OCI-M2 (cell line): ENCODE measurements around the gene FXN.
"Not testable (repeated sequence)": the region's sequence is repeated elsewhere in the genome, so short reads cannot be mapped to it uniquely, and the experiment has no call there.

ENCODE experiments used
- DNase-seq: peaks from one replicate; lab custom pipeline; 2025; ENCODE audit not compliant: unreplicated experiment; lab: John Stamatoyannopoulos, UW

Gene FXN

DNA sequence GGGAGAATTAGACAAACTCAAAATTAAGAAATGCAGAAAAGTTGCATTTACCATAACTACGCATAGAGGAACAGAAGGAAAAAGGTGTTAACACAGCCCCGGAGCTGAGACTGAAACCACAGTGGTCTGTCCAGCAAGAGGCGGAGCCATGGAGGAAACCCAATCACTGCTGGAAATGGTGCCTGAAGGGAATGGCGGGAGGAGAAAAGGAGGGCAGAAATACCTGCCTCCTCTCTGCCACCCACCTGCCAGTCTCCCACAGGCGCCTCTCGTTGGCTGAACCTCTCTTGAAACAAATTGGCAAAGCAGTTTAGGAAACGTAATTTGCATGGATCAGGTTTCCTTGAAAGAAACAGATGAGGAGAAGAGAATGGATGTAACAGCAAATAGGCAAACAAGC lies 11.9 kb upstream of the FXN start:
- no peak for DNase-seq

- peak; percentile 37 for DNase-seq
Measured at GRCh38 chr9:69027355-69028097, 8.0 kb upstream of the FXN start.

GRCh38 chr9:69028754-69029153 lies 6.8 kb upstream of the FXN start:
- DNase-seq: no peak

- DNase-seq: no peak
Measured at GRCh38 chr9:69029535-69029934, 6.0 kb upstream of the FXN start.

DNA sequence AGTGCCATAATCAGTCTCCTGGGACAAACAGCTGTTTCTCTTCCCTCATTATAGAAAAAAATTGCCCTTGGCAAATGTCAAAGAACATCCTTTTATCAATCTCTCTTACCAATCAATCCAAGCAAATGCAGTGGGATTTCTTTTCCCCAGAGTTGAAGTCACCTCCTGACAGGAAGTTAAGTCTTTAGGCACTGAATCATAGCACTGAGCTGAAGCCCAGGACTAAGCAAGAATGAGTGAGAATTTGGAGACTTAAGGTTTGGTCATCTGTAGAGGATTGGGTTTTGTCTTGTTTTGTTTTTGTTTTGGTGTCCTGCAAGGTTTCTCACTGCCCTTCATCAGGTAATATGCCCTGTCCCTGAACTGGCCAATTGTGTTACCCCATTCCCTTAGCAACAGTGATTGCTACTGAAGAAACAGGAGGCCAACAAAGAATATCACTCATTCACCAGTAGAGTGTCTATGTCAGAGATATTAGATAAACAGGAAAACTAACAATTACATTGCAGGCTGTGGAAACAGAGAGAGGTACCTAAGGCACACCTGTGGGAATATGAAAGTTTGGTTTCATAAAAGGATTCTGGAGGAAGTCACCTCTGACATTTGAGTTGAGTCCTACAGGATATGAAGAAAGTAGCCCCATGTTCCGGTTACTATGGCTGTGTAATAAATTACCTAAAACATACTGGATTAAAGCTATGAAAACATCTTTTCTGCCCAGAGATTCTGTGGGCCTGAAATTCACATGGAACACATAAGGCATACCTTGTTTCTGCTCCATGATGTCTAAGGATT lies 4.5 kb upstream of the FXN start:
- DNase-seq: no peak

DNA sequence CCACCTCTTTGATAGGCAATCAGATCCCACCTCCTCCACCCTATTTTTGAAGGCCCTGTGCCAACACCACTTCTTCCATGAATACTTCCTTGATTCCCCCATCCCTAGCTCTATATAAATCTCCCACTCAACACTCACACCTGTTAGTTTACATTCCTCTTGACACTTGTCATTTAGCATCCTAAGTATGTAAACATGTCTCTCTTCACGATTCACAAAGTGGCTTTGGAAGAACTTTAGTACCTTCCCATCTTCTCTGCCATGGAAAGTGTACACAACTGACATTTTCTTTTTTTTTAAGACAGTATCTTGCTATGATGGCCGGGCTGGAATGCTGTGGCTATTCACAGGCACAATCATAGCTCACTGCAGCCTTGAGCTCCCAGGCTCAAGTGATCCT lies 1.5 kb upstream of the FXN start:
- no peak for DNase-seq

- no peak for DNase-seq
Measured at GRCh38 chr9:69036309-69036708, 757 bp downstream of the FXN start.

DNA sequence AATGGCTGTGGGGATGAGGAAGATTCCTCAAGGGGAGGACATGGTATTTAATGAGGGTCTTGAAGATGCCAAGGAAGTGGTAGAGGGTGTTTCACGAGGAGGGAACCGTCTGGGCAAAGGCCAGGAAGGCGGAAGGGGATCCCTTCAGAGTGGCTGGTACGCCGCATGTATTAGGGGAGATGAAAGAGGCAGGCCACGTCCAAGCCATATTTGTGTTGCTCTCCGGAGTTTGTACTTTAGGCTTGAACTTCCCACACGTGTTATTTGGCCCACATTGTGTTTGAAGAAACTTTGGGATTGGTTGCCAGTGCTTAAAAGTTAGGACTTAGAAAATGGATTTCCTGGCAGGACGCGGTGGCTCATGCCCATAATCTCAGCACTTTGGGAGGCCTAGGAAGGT lies 1.2 kb downstream of the FXN start:
- no peak for DNase-seq

DNA sequence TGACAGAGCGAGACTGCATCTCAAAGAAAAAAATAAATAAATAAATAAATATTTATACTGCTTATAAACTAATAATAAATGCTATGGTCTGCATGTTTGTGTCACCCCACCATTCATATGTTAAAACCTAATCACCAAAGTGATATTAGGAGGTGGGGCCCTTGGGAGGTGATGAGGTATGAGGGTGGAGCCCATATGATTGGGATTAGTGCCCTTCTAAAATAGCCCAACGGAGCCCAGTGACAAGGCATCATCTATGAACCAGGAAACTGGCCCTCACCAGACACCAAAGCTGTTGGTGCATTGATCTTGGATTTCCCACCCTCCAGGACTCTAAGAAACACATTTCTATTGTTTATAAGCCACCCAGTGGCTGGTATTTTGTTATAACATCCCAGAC lies 5.1 kb downstream of the FXN start:
- no peak for DNase-seq

DNA sequence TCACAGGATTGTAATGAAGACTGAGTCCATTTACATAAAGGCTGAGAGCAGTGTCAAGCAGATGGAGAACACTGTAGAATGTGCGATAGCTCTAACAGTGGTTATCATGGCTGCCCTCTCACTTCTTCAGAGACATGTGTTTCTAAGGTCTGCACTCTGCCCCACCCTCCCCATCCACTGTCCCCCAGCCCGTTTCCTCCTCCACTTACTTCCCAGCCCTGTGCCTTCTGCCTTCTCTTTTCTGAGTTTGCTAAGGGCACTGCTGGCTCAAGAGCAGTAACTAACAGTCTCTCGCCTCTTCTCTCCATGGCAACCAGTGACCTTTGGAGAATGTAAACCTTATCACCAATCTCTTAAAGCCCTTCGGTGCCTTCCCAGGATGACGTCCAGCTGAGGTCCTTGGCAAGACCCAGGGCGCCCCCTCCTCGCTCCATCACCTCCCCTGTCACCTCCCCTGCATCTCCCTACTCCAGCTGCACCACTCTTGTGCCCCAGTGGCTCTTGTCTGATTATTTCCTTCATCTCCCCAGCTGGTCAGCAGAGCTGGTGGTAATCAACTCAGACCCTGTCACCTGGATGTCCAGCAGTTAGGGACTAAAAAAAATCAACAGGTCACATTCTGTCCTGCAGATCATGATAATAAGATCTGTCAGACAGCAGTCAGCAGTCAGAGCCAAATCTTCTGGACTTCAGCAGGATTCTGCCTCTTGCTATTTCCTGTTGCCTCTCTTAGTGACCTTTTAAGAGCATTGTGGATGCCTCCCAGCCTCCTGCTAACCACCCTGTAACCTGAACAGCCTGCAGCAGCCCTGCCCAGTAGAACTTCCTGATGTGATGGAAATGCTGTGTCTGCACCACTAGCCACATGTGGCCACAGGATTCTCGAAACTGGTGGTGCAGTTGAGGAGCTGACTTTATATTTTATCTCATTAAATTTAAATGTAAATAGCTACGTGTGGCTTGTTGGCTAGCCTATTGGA lies 9.0 kb downstream of the FXN start:
- DNase-seq: no peak

DNA sequence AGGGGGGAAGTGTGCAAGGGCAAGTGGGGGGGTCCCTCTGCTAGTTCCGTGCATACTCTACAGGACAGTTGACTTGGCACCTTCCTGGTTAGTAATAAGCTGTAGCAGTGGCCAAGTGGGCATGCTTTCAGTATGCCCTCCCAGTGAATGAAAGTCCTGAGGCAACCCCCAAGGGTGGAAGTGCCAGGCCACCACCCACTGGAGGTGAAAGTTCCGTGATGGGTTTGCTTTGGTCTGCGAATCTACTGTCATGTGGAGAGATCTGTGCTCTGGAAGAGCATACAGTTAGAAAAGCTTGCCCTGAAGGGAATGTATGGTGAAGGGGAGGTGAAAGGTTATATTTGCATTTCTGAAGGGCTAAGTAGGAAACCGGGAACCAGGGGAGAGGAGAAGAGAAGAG lies 10.3 kb downstream of the FXN start:
- no peak for DNase-seq

- no peak for DNase-seq
Measured at GRCh38 chr9:69046723-69047122, 11.2 kb downstream of the FXN start.

DNA sequence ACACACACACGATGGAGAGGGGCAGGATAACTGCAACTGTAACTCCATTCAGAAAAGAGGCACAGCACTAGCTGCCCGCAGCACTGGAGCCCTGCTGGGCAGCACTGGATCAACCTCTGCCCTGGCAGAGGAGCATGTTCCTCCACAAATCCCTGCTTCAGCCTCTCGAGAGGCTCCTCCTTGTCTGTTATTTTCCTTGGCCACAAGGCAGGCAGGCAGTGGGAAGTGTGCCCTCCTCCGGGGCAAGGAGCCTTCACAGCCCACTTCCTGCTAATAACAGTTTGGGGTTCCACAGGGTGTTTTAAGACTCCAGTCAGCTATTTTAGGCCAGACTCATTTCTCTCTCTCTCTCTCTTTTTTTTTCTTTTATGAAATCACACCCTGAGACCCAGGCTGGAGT lies 11.8 kb downstream of the FXN start:
- DNase-seq: no peak

- no peak for DNase-seq
Measured at GRCh38 chr9:69049094-69049493, 13.5 kb downstream of the FXN start.

DNA sequence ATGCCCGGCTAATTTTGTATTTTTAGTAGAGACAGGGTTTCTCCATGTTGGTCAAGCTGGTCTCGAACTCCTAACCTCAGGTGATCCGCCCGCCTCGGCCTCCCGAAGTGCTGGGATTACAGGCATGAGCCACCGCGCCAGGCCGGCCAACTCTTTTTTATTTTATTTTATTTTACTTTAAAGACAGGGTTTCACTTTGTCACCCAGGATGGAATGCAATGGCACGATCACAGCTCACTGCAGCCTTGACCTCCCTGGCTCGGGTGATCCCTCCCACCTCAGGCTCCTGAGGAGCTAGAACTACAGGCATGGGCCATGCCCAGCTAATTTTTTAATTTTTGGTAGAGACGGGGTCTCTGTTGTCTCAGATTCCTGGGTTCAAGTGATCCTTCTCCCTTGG lies 15.4 kb downstream of the FXN start:
- not testable (repeated sequence) for DNase-seq

DNA sequence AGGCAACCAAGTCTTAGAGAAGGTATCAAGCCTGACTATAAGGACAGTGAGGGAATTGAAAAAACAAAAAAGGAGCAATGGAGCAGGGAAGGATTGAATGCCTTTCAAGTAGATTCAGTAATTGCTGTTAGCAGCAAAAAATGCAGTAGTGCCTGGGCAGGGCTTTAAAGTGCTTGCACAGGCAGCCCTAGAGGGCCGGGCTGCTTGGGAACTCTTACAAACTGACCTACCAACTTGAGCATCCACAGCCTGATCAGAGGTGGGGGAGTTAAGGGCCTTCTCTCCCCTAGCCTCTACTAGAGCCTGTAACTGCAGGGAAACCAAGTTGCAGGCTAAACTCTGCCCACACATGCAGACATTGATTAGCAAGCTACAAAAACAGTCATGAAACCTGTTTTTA lies 19.4 kb downstream of the FXN start:
- DNase-seq: no peak

GRCh38 chr9:69056191-69056815 lies 20.8 kb downstream of the FXN start:
- no peak for DNase-seq

DNA sequence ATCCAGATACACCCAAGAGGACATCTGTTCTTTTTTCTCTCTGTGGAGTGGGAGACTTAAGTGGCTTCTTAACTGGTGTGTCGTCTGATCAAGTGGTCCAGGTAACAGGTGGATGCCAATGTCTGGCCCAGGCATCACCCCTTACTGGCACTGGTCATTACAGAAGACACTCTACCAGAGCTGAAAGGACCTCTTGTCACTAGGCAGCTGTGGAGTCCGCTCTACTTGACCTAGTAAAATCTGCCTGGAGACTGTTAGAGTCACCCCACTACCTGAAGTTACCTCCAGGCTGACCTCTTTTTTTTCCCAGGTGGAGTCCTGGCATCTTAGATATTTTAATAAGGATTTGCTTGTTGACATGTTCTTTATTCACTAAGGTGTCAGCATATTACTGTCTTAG lies 22.5 kb downstream of the FXN start:
- no peak for DNase-seq

DNA sequence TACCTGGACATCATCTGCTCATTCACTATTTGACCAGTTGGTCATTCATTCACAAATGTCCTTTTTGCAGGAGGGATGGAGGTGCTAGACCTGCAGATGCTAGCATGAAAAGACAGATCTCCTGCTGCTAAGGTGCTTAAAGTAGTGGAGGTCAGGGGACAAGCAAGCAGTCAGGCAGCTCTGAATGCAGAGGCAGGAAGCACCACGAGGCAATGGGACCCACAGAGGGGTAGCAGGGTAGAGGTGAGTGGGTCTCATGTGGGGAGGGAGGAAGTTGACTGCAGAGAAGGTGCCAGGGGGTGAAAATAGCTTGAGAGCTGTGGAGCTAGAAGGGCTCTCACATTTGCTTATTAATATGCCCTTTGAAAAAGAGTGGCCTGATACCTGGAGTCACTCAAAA lies 25.2 kb downstream of the FXN start:
- DNase-seq: no peak

GRCh38 chr9:69062195-69062594 lies 26.6 kb downstream of the FXN start:
- DNase-seq: no peak

DNA sequence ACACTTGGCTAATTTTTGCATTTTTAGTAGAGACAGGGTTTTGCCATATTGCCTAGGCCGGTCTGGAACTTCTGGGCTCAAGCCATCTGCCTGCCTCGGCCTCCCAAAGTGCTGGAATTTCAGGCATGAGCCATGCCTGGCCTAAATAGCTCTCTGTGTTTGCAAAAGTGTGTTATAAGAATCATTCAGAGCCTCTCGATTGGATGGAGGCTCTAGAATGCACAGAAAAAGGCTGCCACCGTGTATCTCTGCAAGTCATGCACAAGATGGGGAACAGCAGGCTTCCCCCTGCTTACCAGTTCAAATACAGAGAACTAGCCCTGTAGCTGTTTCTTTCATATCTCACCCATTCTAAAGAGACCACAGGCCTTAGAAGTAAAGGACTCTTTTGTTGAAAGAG lies 28.3 kb downstream of the FXN start:
- no peak for DNase-seq
